MM.1S (cell line): ENCODE results near the gene AIMP2.
A peak's percentile ranks its signal among the peaks of the same experiment; 100 is the strongest.

Source experiments
- CTCF ChIP-seq: fragments of 300-600 bp; sonication (generic); IDR thresholded peaks from 2 replicates; pipeline ENCODE4 v1.5.1; 2016; ENCODE audit warnings: antibody characterized with exemption, low read length, mixed read lengths
- EZH2phosphoT487 ChIP-seq: fragments of 300-600 bp; sonication (generic); IDR thresholded peaks from 2 replicates; pipeline ENCODE4 v1.6.1; 2018; ENCODE audit warnings: antibody characterized with exemption, low read length

DNA sequence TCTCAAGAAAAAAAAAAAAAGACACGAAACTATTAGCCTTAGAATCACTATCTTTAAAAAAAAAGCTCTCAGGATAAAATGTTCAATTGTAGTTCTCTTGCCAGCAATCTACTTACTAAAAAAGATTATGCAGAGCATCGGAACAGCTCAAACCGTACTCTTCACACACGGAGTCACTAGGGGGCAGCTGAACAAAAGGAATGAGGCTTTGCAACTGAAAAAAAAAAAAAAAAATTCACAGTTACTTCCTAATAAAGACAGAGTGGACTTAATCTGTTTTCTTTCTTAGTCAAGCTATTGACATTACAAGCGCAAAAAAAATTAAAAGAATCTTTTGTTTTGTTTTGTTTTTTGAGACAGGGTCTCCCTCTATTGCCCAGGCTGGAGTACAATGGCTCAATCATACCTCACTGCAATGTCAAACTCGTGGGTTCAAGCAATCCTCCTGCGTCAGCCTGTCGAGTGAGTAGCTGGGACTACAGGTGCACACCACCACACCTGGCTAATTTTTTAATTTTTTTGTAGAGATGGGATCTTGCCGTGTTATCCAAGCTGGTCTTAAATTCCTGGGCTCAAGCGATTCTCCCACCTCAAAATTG, 11.8 kb upstream of the AIMP2 start:
- TF ChIP-seq CTCF = peak; percentile 54
- TF ChIP-seq EZH2phosphoT487 = no peak
